Measurements from ENCODE around the gene FAM221B.
A peak's percentile ranks its signal among the peaks of the same experiment; 100 is the strongest.

FAM221B gene

GRCh38 chr9:35828716-35829083 lies at the start of gene FAM221B:
TSS of gene FAM221B (minus strand) at chr9:35828732. CDS start at chr9:35826161, 2,571 bp downstream.
- no peaks in the 10 kb centered on the region for H3K36me3 ChIP-seq (ENCODE audit: control insufficient read depth, insufficient read depth, low read length)
- no peaks in the 10 kb centered on the region for H3K9me3 ChIP-seq (ENCODE audit: control insufficient read depth, insufficient read depth, low read length)
- WGBS (ENCODE audit: insufficient coverage, insufficient read length), result no CpG with 5 or more reads among the region's 21 CpGs
- H3K4me1 ChIP-seq (ENCODE audit: control insufficient read depth, insufficient read depth, low read length), result peaks cover 1% of the 10 kb centered on the region; the same call in 1 of the 2 replicates
- H3K4me3 ChIP-seq (ENCODE audit: low read length), result peak within 1 kb of the TSS; percentile 90
- H3K27ac ChIP-seq (ENCODE audit: low read length), result no peak within 1 kb of the TSS
- no peak for DNase-seq (ENCODE audit: low read depth, low spot score)
- no peaks in the 10 kb centered on the region for H3K27me3 ChIP-seq (ENCODE audit: control insufficient read depth, insufficient read depth, low read length)

GRCh38 chr9:35872505-35872904 lies 44.0 kb upstream of the FAM221B start:
- Histone ChIP-seq H3K4me3 (ENCODE audit: low read length) (no peak overlapping the region), H3K27ac (ENCODE audit: low read length) (no peak overlapping the region), H3K27me3 (ENCODE audit: control insufficient read depth, insufficient read depth, low read length) (no peaks in the 10 kb centered on the region), H3K9me3 (ENCODE audit: control insufficient read depth, insufficient read depth, low read length) (no peaks in the 10 kb centered on the region), H3K36me3 (ENCODE audit: control insufficient read depth, insufficient read depth, low read length) (no peaks in the 10 kb centered on the region), H3K4me1 (ENCODE audit: control insufficient read depth, insufficient read depth, low read length) (peaks cover 3% of the 10 kb centered on the region; the same call in 1 of the 2 replicates)
- no peak for DNase-seq (ENCODE audit: low read depth, low spot score)
- no CpG with 5 or more reads among the region's 3 CpGs for WGBS (ENCODE audit: insufficient coverage, insufficient read length)

GRCh38 chr9:35871545-35871944 lies 43.0 kb upstream of the FAM221B start:
- Histone ChIP-seq H3K4me3 (ENCODE audit: low read length) (no peak overlapping the region), H3K27me3 (ENCODE audit: control insufficient read depth, insufficient read depth, low read length) (no peaks in the 10 kb centered on the region), H3K27ac (ENCODE audit: low read length) (no peak overlapping the region), H3K9me3 (ENCODE audit: control insufficient read depth, insufficient read depth, low read length) (no peaks in the 10 kb centered on the region), H3K36me3 (ENCODE audit: control insufficient read depth, insufficient read depth, low read length) (no peaks in the 10 kb centered on the region), H3K4me1 (ENCODE audit: control insufficient read depth, insufficient read depth, low read length) (peaks cover 3% of the 10 kb centered on the region; the same call in 1 of the 2 replicates)
- no peak for DNase-seq (ENCODE audit: low read depth, low spot score)
- WGBS (ENCODE audit: insufficient coverage, insufficient read length), result no CpG with 5 or more reads among the region's 3 CpGs

- no peaks in the 10 kb centered on the region for H3K9me3 ChIP-seq (ENCODE audit: control insufficient read depth, insufficient read depth, low read length)
- peaks cover 3% of the 10 kb centered on the region; the same call in 1 of the 2 replicates for H3K4me1 ChIP-seq (ENCODE audit: control insufficient read depth, insufficient read depth, low read length)
- no peak within 1 kb of the TSS for H3K4me3 ChIP-seq (ENCODE audit: low read length)
- H3K27ac ChIP-seq (ENCODE audit: low read length), result no peak within 1 kb of the TSS
- no peaks in the 10 kb centered on the region for H3K27me3 ChIP-seq (ENCODE audit: control insufficient read depth, insufficient read depth, low read length)
- H3K36me3 ChIP-seq (ENCODE audit: control insufficient read depth, insufficient read depth, low read length), result no peaks in the 10 kb centered on the region
- no peak for DNase-seq (ENCODE audit: low read depth, low spot score)
- no CpG with 5 or more reads among the region's 8 CpGs for WGBS (ENCODE audit: insufficient coverage, insufficient read length)
These were observed 41.9 kb upstream of the FAM221B start, which contains the start of gene OR13J1 for GRCh38 chr9:35870351-35870923. TSS of gene OR13J1 (minus strand) at chr9:35870401. CDS start at chr9:35870401, 0 bp downstream.

GRCh38 chr9:35869621-35870216 lies 41.2 kb upstream of the FAM221B start:
- peaks cover 3% of the 10 kb centered on the region; the same call in 1 of the 2 replicates for H3K4me1 ChIP-seq (ENCODE audit: control insufficient read depth, insufficient read depth, low read length)
- H3K27ac ChIP-seq (ENCODE audit: low read length), result no peak overlapping the region
- H3K27me3 ChIP-seq (ENCODE audit: control insufficient read depth, insufficient read depth, low read length), result no peaks in the 10 kb centered on the region
- no CpG with 5 or more reads among the region's 19 CpGs for WGBS (ENCODE audit: insufficient coverage, insufficient read length)
- no peaks in the 10 kb centered on the region for H3K9me3 ChIP-seq (ENCODE audit: control insufficient read depth, insufficient read depth, low read length)
- H3K36me3 ChIP-seq (ENCODE audit: control insufficient read depth, insufficient read depth, low read length), result no peaks in the 10 kb centered on the region
- no peak overlapping the region for H3K4me3 ChIP-seq (ENCODE audit: low read length)
- no peak for DNase-seq (ENCODE audit: low read depth, low spot score)

GRCh38 chr9:35868933-35869332 lies 40.4 kb upstream of the FAM221B start:
- H3K9me3 ChIP-seq (ENCODE audit: control insufficient read depth, insufficient read depth, low read length), result no peaks in the 10 kb centered on the region
- no peak for DNase-seq (ENCODE audit: low read depth, low spot score)
- no peaks in the 10 kb centered on the region for H3K27me3 ChIP-seq (ENCODE audit: control insufficient read depth, insufficient read depth, low read length)
- H3K4me1 ChIP-seq (ENCODE audit: control insufficient read depth, insufficient read depth, low read length), result peaks cover 3% of the 10 kb centered on the region; the same call in 1 of the 2 replicates
- no CpG with 5 or more reads among the region's 2 CpGs for WGBS (ENCODE audit: insufficient coverage, insufficient read length)
- no peak overlapping the region for H3K4me3 ChIP-seq (ENCODE audit: low read length)
- no peak overlapping the region for H3K27ac ChIP-seq (ENCODE audit: low read length)
- H3K36me3 ChIP-seq (ENCODE audit: control insufficient read depth, insufficient read depth, low read length), result no peaks in the 10 kb centered on the region

GRCh38 chr9:35867538-35867937 lies 39.0 kb upstream of the FAM221B start:
- no peaks in the 10 kb centered on the region for H3K9me3 ChIP-seq (ENCODE audit: control insufficient read depth, insufficient read depth, low read length)
- no peak overlapping the region; the same call in 1 of the 2 replicates for H3K4me3 ChIP-seq (ENCODE audit: low read length)
- no peaks in the 10 kb centered on the region for H3K27me3 ChIP-seq (ENCODE audit: control insufficient read depth, insufficient read depth, low read length)
- no peaks in the 10 kb centered on the region for H3K36me3 ChIP-seq (ENCODE audit: control insufficient read depth, insufficient read depth, low read length)
- no peak overlapping the region for H3K27ac ChIP-seq (ENCODE audit: low read length)
- H3K4me1 ChIP-seq (ENCODE audit: control insufficient read depth, insufficient read depth, low read length), result peaks cover 3% of the 10 kb centered on the region; the same call in 1 of the 2 replicates
- no peak for DNase-seq (ENCODE audit: low read depth, low spot score)
- no CpG with 5 or more reads among the region's 4 CpGs for WGBS (ENCODE audit: insufficient coverage, insufficient read length)

GRCh38 chr9:35864695-35865255 lies 36.2 kb upstream of the FAM221B start:
- no peaks in the 10 kb centered on the region for H3K36me3 ChIP-seq (ENCODE audit: control insufficient read depth, insufficient read depth, low read length)
- no peaks in the 10 kb centered on the region for H3K9me3 ChIP-seq (ENCODE audit: control insufficient read depth, insufficient read depth, low read length)
- DNase-seq (ENCODE audit: low read depth, low spot score), result no peak
- H3K27me3 ChIP-seq (ENCODE audit: control insufficient read depth, insufficient read depth, low read length), result no peaks in the 10 kb centered on the region
- WGBS (ENCODE audit: insufficient coverage, insufficient read length), result no CpG with 5 or more reads among the region's 8 CpGs
- no peak overlapping the region for H3K4me3 ChIP-seq (ENCODE audit: low read length)
- H3K4me1 ChIP-seq (ENCODE audit: control insufficient read depth, insufficient read depth, low read length), result peaks cover 3% of the 10 kb centered on the region; the same call in 1 of the 2 replicates
- no peak overlapping the region for H3K27ac ChIP-seq (ENCODE audit: low read length)

GRCh38 chr9:35863583-35863982 lies 35.1 kb upstream of the FAM221B start:
- Histone ChIP-seq H3K9me3 (ENCODE audit: control insufficient read depth, insufficient read depth, low read length) (no peaks in the 10 kb centered on the region), H3K27ac (ENCODE audit: low read length) (no peak overlapping the region), H3K36me3 (ENCODE audit: control insufficient read depth, insufficient read depth, low read length) (no peaks in the 10 kb centered on the region), H3K4me1 (ENCODE audit: control insufficient read depth, insufficient read depth, low read length) (peaks cover under 1% of the 10 kb centered on the region; the same call in 1 of the 2 replicates), H3K4me3 (ENCODE audit: low read length) (no peak overlapping the region), H3K27me3 (ENCODE audit: control insufficient read depth, insufficient read depth, low read length) (no peaks in the 10 kb centered on the region)
- no CpG with 5 or more reads among the region's 8 CpGs for WGBS (ENCODE audit: insufficient coverage, insufficient read length)
- no peak for DNase-seq (ENCODE audit: low read depth, low spot score)

GRCh38 chr9:35862328-35862727 lies 33.8 kb upstream of the FAM221B start:
- H3K9me3 ChIP-seq (ENCODE audit: control insufficient read depth, insufficient read depth, low read length), result no peaks in the 10 kb centered on the region
- no CpG with 5 or more reads among the region's 4 CpGs for WGBS (ENCODE audit: insufficient coverage, insufficient read length)
- H3K4me3 ChIP-seq (ENCODE audit: low read length), result no peak overlapping the region
- H3K27ac ChIP-seq (ENCODE audit: low read length), result no peak overlapping the region
- DNase-seq (ENCODE audit: low read depth, low spot score), result no peak
- H3K27me3 ChIP-seq (ENCODE audit: control insufficient read depth, insufficient read depth, low read length), result no peaks in the 10 kb centered on the region
- no peaks in the 10 kb centered on the region for H3K36me3 ChIP-seq (ENCODE audit: control insufficient read depth, insufficient read depth, low read length)
- no peaks in the 10 kb centered on the region for H3K4me1 ChIP-seq (ENCODE audit: control insufficient read depth, insufficient read depth, low read length)

Data from iPS DF 6.9 (cell line).